22Rv1 (cell line): Measurements from ENCODE around the gene TMC2.

Experiments used
- ZFX ChIP-seq: fragments of 450-650 bp; IDR thresholded peaks from 2 replicates; pipeline ENCODE4 v1.6.1; 2017; ENCODE audit warnings: antibody characterized with exemption, borderline replicate concordance
- TF ChIP-seq, protein P1 (sequence below): fragments of 450-650 bp; IDR thresholded peaks from 2 replicates; pipeline ENCODE4 v1.5.1; 2017; ENCODE audit warnings: mild to moderate bottlenecking

DNA sequence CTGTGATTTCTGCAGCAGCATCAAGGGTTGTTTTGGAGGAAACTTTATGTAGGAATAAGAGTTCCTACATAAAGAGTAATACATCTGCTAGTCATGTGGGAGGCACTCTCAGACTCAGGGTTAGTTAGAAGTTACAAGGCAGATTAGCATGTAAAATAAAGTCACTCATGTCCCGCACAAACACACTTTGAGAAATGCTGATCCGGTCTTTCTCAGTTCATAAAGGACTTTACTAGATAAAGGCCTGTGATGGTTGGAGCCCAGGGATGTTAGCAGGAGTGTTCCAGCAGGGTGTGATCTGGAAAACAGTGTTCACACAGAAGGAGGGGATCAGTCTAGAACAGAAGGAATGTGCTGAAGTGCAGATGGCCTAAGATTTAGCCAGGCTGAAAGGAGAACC lies 83.0 kb downstream of the TMC2 start:
- TF ChIP-seq, protein P1, sequence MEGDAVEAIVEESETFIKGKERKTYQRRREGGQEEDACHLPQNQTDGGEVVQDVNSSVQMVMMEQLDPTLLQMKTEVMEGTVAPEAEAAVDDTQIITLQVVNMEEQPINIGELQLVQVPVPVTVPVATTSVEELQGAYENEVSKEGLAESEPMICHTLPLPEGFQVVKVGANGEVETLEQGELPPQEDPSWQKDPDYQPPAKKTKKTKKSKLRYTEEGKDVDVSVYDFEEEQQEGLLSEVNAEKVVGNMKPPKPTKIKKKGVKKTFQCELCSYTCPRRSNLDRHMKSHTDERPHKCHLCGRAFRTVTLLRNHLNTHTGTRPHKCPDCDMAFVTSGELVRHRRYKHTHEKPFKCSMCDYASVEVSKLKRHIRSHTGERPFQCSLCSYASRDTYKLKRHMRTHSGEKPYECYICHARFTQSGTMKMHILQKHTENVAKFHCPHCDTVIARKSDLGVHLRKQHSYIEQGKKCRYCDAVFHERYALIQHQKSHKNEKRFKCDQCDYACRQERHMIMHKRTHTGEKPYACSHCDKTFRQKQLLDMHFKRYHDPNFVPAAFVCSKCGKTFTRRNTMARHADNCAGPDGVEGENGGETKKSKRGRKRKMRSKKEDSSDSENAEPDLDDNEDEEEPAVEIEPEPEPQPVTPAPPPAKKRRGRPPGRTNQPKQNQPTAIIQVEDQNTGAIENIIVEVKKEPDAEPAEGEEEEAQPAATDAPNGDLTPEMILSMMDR = no peak
- TF ChIP-seq ZFX = no peak
